Effector CD4-positive, alpha-beta T cell (primary cell): ENCODE results near the gene YIF1B.
"Not testable (repeated sequence)": the region's sequence is repeated elsewhere in the genome, so short reads cannot be mapped to it uniquely, and the experiment has no call there.

ENCODE experiments used
- DNase-seq: peaks from one replicate; pipeline ENCODE4 v3.0.0-alpha.2; 2020
- total RNA-seq: gene quantifications from one replicate; lab custom pipeline; 2026; lab: John Stamatoyannopoulos, UW

Gene YIF1B, protein sequence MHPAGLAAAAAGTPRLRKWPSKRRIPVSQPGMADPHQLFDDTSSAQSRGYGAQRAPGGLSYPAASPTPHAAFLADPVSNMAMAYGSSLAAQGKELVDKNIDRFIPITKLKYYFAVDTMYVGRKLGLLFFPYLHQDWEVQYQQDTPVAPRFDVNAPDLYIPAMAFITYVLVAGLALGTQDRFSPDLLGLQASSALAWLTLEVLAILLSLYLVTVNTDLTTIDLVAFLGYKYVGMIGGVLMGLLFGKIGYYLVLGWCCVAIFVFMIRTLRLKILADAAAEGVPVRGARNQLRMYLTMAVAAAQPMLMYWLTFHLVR
- 15.0 reads per million, percentile 40 among the genes with 10 or more reads in this experiment for total RNA-seq

DNA sequence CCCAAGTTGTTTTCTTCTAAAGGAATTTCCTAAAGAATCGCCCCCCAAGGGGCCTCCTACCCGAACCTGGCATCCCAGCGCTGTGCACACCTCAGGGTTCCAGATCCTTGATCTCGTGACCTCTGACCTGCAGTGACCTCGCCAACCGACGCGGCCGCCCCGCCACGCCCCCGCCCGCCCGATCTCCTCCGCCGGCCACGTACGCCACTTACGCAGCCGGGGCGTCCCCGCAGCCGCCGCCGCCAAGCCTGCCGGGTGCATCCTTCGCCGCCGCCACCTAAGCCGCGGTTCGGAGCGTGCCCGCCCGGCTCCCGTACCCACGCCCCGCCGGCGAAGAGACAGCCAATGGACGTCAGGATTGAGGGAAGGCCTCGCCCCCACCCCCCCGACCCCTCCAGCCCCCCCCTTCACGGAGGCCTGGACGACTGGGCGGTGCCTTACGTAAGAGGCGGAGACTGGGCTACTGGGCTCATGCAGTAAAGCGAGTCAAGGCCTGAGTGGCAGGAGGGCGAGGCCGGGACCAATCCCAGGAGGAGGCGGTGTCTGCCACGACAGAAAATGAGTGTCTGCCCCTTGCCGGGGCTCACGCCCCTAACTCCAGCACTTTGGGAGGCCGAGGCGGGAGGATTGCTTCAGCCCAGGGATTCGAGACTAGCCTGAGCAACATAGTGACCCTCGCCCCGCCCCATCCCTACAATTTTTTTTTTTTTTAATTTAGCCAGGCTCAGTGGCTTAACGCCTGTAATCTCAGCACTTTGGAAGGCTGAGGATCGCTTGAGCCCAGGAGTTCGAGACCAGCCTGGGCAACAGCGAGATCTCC is at the start of gene YIF1B:
Gene YIF1B (minus strand): TSS at position 291 of the 820 bp plus-strand sequence. CDS start 30 bp downstream, at position 261.
- peak; percentile 91 for DNase-seq

DNA sequence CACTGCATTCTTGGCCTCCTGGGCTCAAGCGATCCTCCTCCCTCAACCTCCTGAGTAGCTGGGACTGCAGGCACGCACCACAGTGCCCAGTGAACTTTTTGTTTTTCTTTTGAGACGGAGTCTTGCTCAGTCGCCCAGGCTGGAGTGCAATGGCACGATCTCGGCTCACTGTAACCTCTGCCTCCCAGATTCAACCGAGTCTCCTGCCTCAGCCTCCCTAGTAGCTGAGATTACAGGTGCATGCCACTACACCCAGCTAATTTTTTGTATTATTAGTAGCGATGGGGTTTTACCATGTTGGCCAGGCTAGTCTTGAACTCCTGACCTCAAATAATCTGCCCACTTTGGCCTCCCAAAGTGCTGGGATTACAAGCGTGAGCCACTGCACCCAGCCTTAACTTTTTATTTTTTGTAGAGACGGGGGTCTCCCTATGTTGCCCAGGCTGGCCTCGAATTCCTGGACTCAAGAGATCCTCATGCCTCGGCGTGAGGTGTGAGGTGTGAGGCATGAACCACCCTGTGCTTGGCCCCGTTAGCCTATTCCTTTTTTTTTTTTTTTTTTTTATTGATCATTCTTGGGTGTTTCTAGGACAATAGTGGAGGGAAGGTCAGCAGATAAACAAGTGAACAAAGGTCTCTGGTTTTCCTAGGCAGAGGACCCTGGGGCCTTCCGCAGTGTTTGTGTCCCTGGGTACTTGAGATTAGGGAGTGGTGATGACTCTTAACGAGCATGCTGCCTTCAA is 47.4 kb upstream of the YIF1B start:
- not testable (repeated sequence) for DNase-seq

GRCh38 chr19:38362076-38362945 is 46.6 kb upstream of the YIF1B start:
- DNase-seq, result peak; percentile 34

DNA sequence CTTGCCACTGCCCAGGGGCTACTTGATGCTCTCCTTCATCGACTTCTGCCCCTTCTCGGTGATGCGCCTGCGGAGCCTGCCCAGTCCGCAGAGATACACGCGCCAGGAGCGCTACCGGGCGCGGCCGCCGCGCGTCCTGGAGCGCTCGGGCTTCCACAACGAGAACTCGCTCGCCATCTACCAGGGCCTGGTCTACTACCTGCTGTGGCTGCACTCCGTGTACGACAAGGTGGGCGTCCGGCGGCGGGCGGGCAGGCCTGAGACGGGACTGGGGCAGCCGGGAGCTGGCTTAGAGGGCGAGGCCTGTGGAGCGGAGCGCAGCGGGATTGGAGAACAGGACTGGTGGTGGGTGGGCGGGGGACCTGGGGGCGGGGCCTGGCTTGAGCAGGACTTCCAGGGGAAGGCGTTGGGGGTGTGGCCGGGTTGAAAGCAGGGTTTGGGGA is 45.9 kb upstream of the YIF1B start:
- DNase-seq, result peak; percentile 46

DNA sequence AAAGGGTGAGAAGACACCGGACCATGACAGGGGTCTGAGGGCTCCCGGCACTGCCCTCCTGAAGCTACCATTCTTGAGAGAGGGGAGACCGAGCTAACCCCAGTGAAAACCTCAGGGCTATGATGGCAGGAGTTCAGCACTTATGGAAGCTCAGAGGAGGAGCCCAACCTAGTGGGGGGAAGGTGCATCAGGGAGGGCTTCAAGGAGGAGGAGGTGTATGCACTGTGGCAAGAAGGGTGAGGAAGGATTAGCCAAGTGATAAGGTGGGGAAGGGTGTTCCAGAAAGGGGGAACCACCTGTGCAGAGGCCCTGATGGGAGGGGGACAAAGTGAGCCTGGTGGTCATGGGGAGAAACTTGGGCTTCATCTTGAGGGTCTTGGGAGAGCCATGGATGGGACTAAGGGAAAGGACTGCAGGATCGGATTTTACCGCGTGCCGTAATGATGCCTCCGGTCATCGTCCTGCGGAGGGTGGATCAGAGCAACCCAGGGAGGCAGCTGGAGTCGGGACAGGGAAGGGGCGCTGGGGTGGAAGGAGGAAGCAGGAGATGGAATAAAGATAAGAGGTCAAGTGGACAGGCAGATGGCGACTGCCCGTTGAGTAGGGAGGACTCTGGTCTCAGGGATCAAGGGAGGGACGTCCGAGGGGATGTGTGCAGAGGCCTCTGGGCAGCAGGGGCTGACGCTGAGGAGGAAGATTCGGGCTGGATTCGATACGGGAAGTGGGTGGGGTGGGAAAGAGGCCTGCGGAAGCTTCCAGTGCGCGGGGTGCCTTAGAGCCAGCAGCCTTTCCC is 45.3 kb upstream of the YIF1B start:
- no peak for DNase-seq

DNA sequence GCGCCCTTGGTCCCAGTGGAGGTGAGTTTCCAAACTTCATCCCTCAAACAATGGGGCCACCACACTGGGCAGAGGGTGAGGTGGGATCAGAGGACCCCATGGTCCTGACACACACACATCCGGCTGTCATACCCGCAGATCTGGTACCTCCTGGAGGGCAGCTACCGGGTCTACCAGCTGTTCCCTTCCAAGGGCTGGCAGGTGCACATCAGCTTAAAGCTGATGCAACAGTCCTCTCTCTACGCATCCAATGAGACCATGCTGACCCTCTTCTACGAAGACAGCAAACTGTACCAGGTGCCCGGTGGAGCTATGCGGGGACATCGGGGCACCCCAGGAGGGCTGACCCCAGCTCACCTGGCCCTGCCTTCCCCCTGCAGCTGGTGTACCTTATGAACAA is 44.6 kb upstream of the YIF1B start:
- DNase-seq, result no peak

DNA sequence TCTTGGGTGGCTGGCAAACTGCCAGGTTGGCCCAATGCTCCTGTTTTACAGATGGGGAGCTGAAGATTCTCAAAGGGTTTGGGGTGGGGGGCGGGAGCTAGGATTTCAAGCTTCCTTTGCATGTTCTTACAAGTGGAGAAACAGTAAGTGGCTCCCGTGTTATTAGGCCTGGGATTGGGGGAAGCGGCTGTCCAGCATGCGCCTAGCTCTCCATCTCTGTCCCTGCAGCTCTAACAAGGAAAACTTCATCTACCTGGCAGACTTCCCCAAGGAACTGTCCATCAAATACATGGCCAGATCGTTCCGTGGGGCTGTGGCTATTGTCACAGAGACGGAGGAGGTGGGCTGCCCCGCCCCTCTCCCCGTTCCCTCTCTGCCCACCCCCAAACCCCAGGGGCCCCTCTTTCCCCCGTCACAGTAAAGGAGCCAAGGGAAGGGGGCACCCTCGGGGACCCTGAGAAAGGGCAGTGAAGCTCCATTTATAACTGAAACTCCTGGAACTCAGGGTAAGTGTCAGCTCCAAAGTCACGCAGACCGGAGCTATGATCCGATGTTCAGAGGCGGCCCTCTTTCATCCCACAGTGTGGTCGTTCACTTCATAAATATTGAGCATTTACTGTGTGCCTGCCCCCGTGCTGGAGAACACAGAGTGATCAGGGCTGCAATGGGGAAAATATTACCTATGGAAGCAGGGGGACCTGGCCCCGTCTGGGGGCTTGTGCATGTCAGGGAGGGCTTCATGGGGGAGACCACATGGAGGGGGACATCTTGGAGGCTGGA is 43.7 kb upstream of the YIF1B start:
- DNase-seq, result no peak

GRCh38 chr19:38358071-38358470 is 42.3 kb upstream of the YIF1B start:
- no peak for DNase-seq

- DNase-seq, result no peak
Measured at GRCh38 chr19:38355728-38356725, 40.3 kb upstream of the YIF1B start.

GRCh38 chr19:38352611-38353010 is 36.9 kb upstream of the YIF1B start:
- DNase-seq, result no peak

- no peak for DNase-seq
Measured at GRCh38 chr19:38351865-38352395, 36.2 kb upstream of the YIF1B start.

GRCh38 chr19:38350883-38351282 is 35.1 kb upstream of the YIF1B start:
- no peak for DNase-seq

DNA sequence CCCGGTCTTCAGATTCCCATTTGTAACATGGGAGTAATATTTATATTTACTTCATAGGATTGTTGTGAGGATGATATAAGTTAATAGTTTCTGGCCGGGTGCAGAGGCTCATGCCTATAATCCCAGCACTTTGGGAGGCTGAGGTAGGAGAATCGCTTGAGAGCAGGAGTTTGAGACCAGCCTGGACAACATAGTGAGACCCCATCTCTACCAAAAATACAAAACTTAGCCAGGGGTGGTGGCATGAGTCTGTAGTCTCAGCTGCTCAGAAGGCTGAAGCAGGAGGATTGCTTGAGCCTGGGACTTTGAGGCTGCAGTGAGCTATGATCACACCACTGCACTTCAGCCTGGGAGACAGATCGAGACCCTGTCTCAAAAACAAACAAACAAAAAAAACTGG is 31.1 kb upstream of the YIF1B start:
- no peak for DNase-seq

GRCh38 chr19:38340927-38341326 is 25.2 kb upstream of the YIF1B start:
- no peak for DNase-seq

GRCh38 chr19:38339011-38339410 is 23.3 kb upstream of the YIF1B start:
- not testable (repeated sequence) for DNase-seq

DNA sequence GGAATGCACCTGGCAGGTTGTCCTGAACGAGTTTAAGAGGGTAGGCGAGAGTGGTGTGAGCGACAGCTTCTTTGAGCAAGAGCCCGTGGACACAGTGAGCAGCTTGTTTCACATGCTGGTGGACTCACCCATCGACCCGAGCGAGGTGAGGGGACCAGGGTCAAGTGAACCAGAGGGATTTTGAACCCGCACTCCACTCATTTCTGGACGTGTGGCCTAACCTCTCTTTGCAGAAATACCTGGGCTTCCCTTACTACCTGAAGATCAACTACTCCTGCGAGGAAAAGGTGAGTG is 21.6 kb upstream of the YIF1B start:
- DNase-seq, result no peak

DNA sequence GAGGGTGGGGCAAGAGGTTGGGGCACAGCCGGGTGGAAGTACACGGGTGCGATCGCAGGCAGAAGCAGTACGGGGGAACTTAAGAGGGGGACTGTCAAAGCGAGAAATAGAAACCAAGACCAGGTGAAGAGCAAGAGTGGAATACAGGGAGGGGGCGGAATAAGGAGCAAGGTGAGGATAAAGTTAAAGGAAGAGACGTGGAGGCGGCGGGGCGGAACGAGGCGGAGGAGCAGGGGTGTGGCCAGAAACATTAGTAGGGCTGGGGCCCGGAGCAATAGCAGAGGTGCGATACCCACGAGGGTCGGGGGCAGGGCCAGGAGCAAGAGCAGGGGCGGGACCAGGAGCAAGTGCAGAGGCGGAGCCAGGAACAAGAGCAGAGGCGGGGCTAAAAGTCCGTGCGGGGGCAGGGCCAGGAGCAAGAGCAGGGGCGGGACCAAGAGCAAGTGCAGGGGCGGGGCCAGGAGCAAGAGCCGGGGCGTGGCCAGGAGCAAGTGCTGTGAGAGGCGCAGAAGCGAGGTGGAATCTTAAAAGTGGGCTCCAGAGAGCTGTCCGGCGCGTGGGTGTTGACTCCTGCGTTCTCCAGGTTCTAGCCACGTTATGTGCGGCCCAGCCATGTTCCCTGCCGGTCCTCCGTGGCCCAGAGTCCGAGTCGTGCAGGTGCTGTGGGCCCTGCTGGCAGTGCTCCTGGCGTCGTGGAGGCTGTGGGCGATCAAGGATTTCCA is 21.1 kb upstream of the YIF1B start:
- DNase-seq, result peak; percentile 91

- peak; percentile 90 for DNase-seq
Measured at GRCh38 chr19:38335949-38336637, 20.3 kb upstream of the YIF1B start.
